Measurements from ENCODE around the gene TOMM40.
"Not testable (repeated sequence)": the region's sequence is repeated elsewhere in the genome, so short reads cannot be mapped to it uniquely, and the experiment has no call there.

The TOMM40 gene

DNA sequence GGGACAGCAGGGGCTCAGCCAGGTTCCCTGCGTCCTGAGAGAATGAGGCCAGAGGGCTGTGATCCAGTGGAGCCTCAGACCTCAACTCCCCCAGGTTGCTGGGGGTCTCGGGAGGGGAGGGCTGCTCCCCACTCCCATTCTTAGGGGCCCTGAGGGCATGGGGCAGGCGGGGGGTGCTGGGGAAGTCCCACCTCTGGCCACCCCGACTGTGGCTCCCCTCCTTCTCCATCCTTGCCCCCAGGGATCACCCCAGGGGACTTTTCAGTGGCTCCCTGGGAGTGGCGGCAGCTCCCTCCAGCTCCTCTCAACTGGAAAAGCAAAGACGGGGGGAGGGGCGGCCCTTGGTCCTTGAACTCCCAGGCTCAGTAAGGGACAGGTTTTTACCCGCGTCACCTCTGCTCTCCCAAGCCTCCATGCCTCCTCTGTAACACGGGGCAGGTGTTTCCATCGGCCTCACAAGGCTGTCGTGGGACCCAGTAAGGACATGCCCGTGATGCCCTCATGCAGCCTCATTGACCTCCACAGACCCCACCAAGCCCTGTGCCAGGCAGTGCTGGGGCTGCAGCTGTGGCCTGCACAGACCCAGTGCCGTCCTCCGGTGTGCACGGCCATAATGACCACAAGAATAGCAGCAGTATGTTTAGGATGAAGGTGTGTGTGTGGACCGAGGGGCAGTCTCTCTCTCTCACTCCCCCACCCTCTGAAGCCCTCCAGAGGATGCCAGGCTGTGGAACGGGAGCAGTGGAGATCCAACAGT, 11.6 kb upstream of the TOMM40 start:
- in situ Hi-C loops (cut with MboI; ENCODE audit: low pct_unique_long_range_greater_than_20kb, low sequenced_read_pairs, unreplicated experiment), result no loop called here
- TF ChIP-seq, protein P1, sequence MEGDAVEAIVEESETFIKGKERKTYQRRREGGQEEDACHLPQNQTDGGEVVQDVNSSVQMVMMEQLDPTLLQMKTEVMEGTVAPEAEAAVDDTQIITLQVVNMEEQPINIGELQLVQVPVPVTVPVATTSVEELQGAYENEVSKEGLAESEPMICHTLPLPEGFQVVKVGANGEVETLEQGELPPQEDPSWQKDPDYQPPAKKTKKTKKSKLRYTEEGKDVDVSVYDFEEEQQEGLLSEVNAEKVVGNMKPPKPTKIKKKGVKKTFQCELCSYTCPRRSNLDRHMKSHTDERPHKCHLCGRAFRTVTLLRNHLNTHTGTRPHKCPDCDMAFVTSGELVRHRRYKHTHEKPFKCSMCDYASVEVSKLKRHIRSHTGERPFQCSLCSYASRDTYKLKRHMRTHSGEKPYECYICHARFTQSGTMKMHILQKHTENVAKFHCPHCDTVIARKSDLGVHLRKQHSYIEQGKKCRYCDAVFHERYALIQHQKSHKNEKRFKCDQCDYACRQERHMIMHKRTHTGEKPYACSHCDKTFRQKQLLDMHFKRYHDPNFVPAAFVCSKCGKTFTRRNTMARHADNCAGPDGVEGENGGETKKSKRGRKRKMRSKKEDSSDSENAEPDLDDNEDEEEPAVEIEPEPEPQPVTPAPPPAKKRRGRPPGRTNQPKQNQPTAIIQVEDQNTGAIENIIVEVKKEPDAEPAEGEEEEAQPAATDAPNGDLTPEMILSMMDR (IDR thresholded peaks at IDR 0.05; ENCODE audit: extremely low read depth, insufficient read depth, missing control alignments), result no peak
- DNase-seq (ENCODE audit: low spot score), result no peak

DNA sequence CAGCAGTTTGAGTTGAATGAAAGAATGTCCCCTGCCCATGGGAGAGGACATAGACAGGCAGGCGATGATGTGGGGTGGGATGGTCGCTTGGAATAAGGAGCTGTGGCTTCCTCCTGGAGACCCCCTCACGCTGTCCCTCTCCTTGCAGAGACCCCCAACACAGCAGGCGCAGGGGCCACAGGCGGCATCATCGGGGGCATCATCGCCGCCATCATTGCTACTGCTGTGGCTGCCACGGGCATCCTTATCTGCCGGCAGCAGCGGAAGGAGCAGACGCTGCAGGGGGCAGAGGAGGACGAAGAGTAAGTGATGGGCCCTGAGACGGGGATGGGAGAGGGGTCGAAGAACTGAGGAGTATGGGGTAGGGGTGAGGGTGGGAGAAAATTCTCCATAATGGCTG, 9.0 kb upstream of the TOMM40 start:
- in situ Hi-C loops (cut with MboI; ENCODE audit: low pct_unique_long_range_greater_than_20kb, low sequenced_read_pairs, unreplicated experiment), result no loop called here
- no peak for DNase-seq (ENCODE audit: low spot score)
- TF ChIP-seq, protein P1 (IDR thresholded peaks at IDR 0.05; ENCODE audit: extremely low read depth, insufficient read depth, missing control alignments), result no peak

DNA sequence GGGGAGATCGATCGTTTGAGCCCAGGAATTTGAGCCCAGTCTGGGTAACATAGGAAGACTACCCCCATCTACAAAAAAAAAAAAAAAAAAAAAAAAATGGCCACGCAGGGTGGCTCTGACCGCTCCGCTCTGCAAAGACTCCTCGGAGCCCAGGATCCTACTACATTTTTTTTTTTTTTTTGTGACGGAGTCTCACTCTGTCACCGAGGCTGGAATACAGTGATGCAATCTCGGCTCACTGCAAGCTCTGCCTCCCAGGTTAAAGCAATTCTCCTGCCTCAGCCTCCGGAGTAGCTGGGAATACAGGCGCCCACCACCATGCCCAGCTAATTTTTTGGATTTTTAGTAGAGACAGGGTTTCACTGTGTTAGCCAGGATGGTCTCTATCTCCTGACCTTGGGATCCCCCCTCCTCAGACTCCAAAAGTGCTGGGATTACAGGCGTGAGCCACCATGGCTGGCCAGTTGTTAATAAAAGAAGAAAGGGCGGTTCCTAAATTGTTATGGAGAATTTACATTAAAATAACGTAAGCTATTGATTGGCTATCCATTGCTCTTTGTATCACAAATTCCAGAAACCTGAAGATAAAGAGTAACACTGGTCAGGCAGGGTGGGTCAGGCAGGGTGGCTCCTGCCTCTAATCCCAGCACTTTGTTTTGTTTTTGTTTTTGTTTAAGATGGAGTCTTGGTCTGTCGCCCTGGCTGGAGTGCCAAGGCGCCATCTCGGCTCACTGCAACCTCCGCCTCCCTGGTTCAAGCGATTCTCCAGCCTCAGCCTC, 8.2 kb upstream of the TOMM40 start:
- DNase-seq (ENCODE audit: low spot score); in situ Hi-C loops (cut with MboI; ENCODE audit: low pct_unique_long_range_greater_than_20kb, low sequenced_read_pairs, unreplicated experiment): not testable (repeated sequence)

DNA sequence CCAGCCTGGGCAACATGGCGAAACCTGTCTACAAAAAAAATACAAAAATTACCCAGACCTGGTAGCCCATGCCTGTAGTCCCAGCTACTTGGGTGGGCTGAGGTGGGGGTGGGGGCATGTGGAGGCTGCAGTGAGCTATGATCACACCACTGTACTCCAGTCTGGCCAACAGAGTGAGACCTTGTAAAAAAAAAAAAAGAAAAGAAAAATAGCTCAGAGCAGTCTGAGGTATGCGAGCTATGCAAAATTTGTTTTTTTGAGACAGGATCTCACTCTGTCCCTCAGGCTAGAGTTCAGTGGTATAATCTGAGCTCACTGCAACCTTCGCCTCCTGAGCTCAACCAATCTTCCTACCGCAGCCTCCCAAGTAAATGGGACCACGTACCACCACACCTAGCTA, 7.1 kb upstream of the TOMM40 start:
- in situ Hi-C loops (cut with MboI; ENCODE audit: low pct_unique_long_range_greater_than_20kb, low sequenced_read_pairs, unreplicated experiment), result no loop called here
- TF ChIP-seq, protein P1 (IDR thresholded peaks at IDR 0.05; ENCODE audit: extremely low read depth, insufficient read depth, missing control alignments), result no peak

DNA sequence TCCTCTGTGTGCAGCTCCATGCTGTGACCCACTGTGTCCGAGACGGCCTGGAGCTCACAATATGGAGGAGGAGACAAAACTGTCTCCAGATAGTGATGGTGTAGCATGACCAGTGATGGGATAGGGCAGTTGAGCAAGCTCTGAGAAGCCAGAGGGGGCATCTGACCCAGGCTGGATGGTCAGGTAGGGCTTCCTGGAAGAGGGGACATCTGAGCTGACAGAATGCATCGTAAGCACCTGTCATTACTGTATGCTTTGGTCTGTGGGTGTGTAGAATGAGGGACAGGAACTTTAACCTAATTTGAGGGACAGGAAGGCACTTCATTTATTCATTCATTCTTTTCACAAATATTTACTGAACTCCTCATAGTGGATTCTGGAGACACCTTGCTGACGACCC, 6.5 kb upstream of the TOMM40 start:
- in situ Hi-C loops (cut with MboI; ENCODE audit: low pct_unique_long_range_greater_than_20kb, low sequenced_read_pairs, unreplicated experiment), result no loop called here
- no peak for DNase-seq (ENCODE audit: low spot score)
- TF ChIP-seq, protein P1 (IDR thresholded peaks at IDR 0.05; ENCODE audit: extremely low read depth, insufficient read depth, missing control alignments), result no peak

More for the DNA sequence above, 7.1 kb upstream of the TOMM40 start:
- no peak for DNase-seq (ENCODE audit: low spot score)

DNA sequence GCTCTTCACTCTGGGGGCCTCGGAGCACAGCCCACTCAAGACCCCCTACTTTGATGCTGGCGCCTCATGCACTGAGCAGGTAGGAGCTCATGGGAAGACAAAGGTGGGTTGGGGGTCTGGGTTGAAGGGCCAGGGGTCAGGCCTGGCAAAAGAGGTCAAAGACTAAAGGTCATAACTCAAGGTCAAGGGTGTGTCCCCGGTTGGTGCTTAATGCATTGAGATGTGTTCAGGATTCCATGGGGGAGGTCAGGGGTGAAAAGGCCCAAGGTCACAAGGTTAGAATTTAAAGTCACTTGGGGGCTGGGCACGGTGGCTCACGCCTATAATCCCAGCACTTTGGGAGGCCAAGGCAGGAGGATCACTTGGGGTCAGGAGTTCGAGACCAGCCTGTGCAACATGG, 4.9 kb upstream of the TOMM40 start:
- DNase-seq (ENCODE audit: low spot score), result no peak
- TF ChIP-seq, protein P1 (IDR thresholded peaks at IDR 0.05; ENCODE audit: extremely low read depth, insufficient read depth, missing control alignments), result no peak
- in situ Hi-C loops (cut with MboI; ENCODE audit: low pct_unique_long_range_greater_than_20kb, low sequenced_read_pairs, unreplicated experiment), result no loop called here

DNA sequence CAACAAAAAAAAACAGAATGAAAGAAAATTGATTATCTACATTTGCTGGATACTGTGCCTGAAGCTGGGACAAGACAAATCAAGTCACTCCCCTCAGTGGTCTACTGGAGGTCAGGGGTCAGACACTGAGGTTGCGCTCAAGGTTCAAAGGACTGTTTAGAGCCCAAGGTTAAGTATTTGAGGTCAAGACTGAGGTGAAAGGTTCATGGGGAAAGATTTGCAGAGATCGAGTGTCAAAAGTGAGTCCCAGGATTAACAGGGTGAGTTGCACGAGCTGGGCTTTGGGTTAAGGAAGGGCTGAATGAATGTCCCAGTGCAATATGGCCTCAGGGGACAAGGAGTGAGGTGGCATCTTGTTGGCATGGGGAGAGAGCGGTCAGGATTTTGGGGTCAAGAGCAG, 3.4 kb upstream of the TOMM40 start:
- in situ Hi-C loops (cut with MboI; ENCODE audit: low pct_unique_long_range_greater_than_20kb, low sequenced_read_pairs, unreplicated experiment), result no loop called here
- no peak for DNase-seq (ENCODE audit: low spot score)
- TF ChIP-seq, protein P1 (IDR thresholded peaks at IDR 0.05; ENCODE audit: extremely low read depth, insufficient read depth, missing control alignments), result no peak

DNA sequence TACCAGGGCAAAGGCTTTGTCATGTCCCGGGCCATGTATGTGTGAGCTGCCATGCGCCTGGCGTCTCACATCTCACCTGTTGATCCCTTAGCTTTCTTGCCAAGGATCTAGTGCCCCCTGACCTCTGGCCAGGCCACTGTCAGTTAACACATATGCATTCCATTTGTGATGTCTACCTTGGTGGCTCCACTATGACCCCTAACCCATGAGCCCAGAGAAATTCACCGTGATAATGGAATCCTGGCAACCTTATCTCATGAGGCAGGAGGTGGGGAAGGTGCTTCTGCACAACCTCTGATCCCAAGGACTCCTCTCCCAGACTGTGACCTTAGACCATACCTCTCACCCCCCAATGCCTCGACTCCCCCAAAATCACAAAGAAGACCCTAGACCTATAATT, 2.7 kb upstream of the TOMM40 start:
- DNase-seq (ENCODE audit: low spot score); in situ Hi-C loops (cut with MboI; ENCODE audit: low pct_unique_long_range_greater_than_20kb, low sequenced_read_pairs, unreplicated experiment): not testable (repeated sequence)

All from GM13977 (cell line).